Trophoblast cell (in vitro differentiated cells and primary cell): Measurements from ENCODE around the gene BFSP2.

Source experiments
- DNase-seq, 2 donors: peaks; one replicate each; pipeline ENCODE4 v3.0.0-alpha.2; 2016
- H2AFZ ChIP-seq: 2 replicates; pipeline ENCODE4 v1.6.1; 2013; ENCODE audit warnings: low read length, moderate library complexity, mild to moderate bottlenecking; ENCODE audit not compliant: insufficient read depth, poor library complexity
- H2AK5ac ChIP-seq: 2 replicates; pipeline ENCODE4 v1.6.1; 2013; ENCODE audit warnings: mild to moderate bottlenecking, low read length
- H2BK120ac ChIP-seq: 2 replicates; pipeline ENCODE4 v1.6.1; 2013; ENCODE audit warnings: low read length, mild to moderate bottlenecking, moderate library complexity; ENCODE audit not compliant: insufficient read depth, poor library complexity
- H2BK12ac ChIP-seq: 2 replicates; pipeline ENCODE4 v1.6.1; 2013; ENCODE audit warnings: mild to moderate bottlenecking, low read length, moderate library complexity
- H2BK5ac ChIP-seq: 2 replicates; pipeline ENCODE4 v1.6.1; 2013; ENCODE audit warnings: low read length, low read depth, moderate library complexity, mild to moderate bottlenecking; ENCODE audit not compliant: poor library complexity
- H3K14ac ChIP-seq: 2 replicates; pipeline ENCODE4 v1.6.1; 2013; ENCODE audit warnings: mild to moderate bottlenecking, low read length
- H3K18ac ChIP-seq: 2 replicates; pipeline ENCODE4 v1.6.1; 2013; ENCODE audit warnings: mild to moderate bottlenecking, low read length
- H3K23ac ChIP-seq: 2 replicates; pipeline ENCODE4 v1.6.1; 2013; ENCODE audit warnings: low read length
- H3K27ac ChIP-seq: 2 replicates; pipeline ENCODE4 v1.5.1; 2013; ENCODE audit warnings: low read depth, mild to moderate bottlenecking, inconsistent platforms, low read length, moderate library complexity
- H3K27me3 ChIP-seq: 2 replicates; pipeline ENCODE4 v1.6.1; 2013; ENCODE audit warnings: inconsistent platforms, mild to moderate bottlenecking, low read length, moderate library complexity; ENCODE audit not compliant: insufficient read depth
- H3K36me3 ChIP-seq, 2 experiments: 1 replicate in 1 of 2; 2 replicates in 1 of 2; pipeline ENCODE4 v1.6.1; 2013; ENCODE audit warnings: low read length in 2 of 2, mild to moderate bottlenecking in 2 of 2, moderate library complexity in 1 of 2; ENCODE audit not compliant: insufficient read depth in 2 of 2, control insufficient read depth in 1 of 2
- H3K4ac ChIP-seq: 2 replicates; pipeline ENCODE4 v1.6.1; 2013; ENCODE audit warnings: low read depth, mild to moderate bottlenecking, low read length, moderate library complexity
- H3K4me1 ChIP-seq, 2 experiments: 1 replicate in 1 of 2; 2 replicates in 1 of 2; pipeline ENCODE4 v1.6.1; 2013; ENCODE audit warnings: low read length in 2 of 2, mild to moderate bottlenecking in 2 of 2, moderate library complexity in 1 of 2; ENCODE audit not compliant: insufficient read depth in 2 of 2, control insufficient read depth in 1 of 2
- H3K4me2 ChIP-seq: 2 replicates; pipeline ENCODE4 v1.6.1; 2013; ENCODE audit warnings: inconsistent platforms, mild to moderate bottlenecking, low read length, moderate library complexity
- H3K4me3 ChIP-seq: 2 replicates; pipeline ENCODE4 v1.5.1; 2013; ENCODE audit warnings: mild to moderate bottlenecking, low read depth, low read length, inconsistent platforms
- H3K79me1 ChIP-seq: one replicate; pipeline ENCODE4 v1.6.1; 2013; ENCODE audit warnings: low read length
- H3K79me2 ChIP-seq: 2 replicates; pipeline ENCODE4 v1.6.1; 2013; ENCODE audit warnings: low read length, mild to moderate bottlenecking; ENCODE audit not compliant: control insufficient read depth, insufficient read depth, poor library complexity
- H3K9ac ChIP-seq: 2 replicates; pipeline ENCODE4 v1.6.1; 2013; ENCODE audit warnings: mild to moderate bottlenecking, low read length
- H3K9me3 ChIP-seq: 2 replicates; pipeline ENCODE4 v1.6.1; 2013; ENCODE audit warnings: low read depth, mild to moderate bottlenecking, control low read depth, inconsistent platforms, low read length; ENCODE audit not compliant: insufficient read depth
- H4K12ac ChIP-seq: 2 replicates; pipeline ENCODE4 v1.6.1; 2013; ENCODE audit warnings: low read depth, mild to moderate bottlenecking, low read length, moderate library complexity
- H4K8ac ChIP-seq: 2 replicates; pipeline ENCODE4 v1.6.1; 2013; ENCODE audit warnings: low read depth, mild to moderate bottlenecking, low read length, moderate library complexity
- H4K91ac ChIP-seq: one replicate; pipeline ENCODE4 v1.6.1; 2013; ENCODE audit warnings: low read depth, mild to moderate bottlenecking, low read length, moderate library complexity
- WGBS: extraction: QIAGEN DNeasy Blood & Tissue Kit; methylation state at CpG from one replicate; pipeline ENCODE4 v1.1.7; 2013; ENCODE audit warnings: missing lambda C conversion rate; ENCODE audit not compliant: insufficient read length, insufficient coverage; ENCODE audit errors: extremely low coverage; 5-methylcytosine and 5-hydroxymethylcytosine counted together

Gene BFSP2

GRCh38 chr3:133455960-133456359 is 56.1 kb downstream of the BFSP2 start:
- H3K9me3 ChIP-seq, result no peaks in the 10 kb centered on the region
- H3K27me3 ChIP-seq, result no peaks in the 10 kb centered on the region
- WGBS, result no CpG with 5 or more reads among the region's 2 CpGs
- no peak overlapping the region for H3K4ac ChIP-seq
- H3K27ac ChIP-seq, result peak overlapping the region; percentile 86
- peak; percentile 59 to 74 for DNase-seq
- H4K8ac ChIP-seq, result peak overlapping the region; percentile 67
- H2AK5ac ChIP-seq, result no peak overlapping the region
- H3K79me1 ChIP-seq, result peaks cover 33% of the 10 kb centered on the region
- H3K18ac ChIP-seq, result no peak overlapping the region
- peaks cover 4% of the 10 kb centered on the region for H3K79me2 ChIP-seq
- H3K14ac ChIP-seq, result no peak overlapping the region
- peak overlapping the region; percentile 95 for H2BK120ac ChIP-seq
- no peak overlapping the region for H3K23ac ChIP-seq
- H2BK12ac ChIP-seq, result peak overlapping the region; percentile 86
- no peaks in the 10 kb centered on the region for H3K36me3 ChIP-seq
- no peak overlapping the region for H4K12ac ChIP-seq
- H4K91ac ChIP-seq, result peak overlapping the region; percentile 94
- no peak overlapping the region for H3K4me3 ChIP-seq
- peaks cover 22 to 37% of the 10 kb centered on the region in 2 experiments for H3K4me1 ChIP-seq
- H2BK5ac ChIP-seq, result peak overlapping the region; percentile 92
- H3K9ac ChIP-seq, result no peak overlapping the region
- no peak overlapping the region for H2AFZ ChIP-seq
- no peak overlapping the region for H3K4me2 ChIP-seq

- WGBS, result no CpG with 5 or more reads among the region's 3 CpGs
Observed at GRCh38 chr3:133457025-133457424, 57.2 kb downstream of the BFSP2 start.

GRCh38 chr3:133457465-133458067 is 57.7 kb downstream of the BFSP2 start:
- Histone ChIP-seq H3K79me1 (peaks cover 29% of the 10 kb centered on the region), H2AK5ac (no peak overlapping the region), H3K23ac (no peak overlapping the region), H3K9me3 (no peaks in the 10 kb centered on the region), H3K27ac (no peak overlapping the region), H3K36me3 (no peaks in the 10 kb centered on the region), H3K14ac (no peak overlapping the region), H4K12ac (no peak overlapping the region), H2BK120ac (no peak overlapping the region), H3K79me2 (peaks cover 2% of the 10 kb centered on the region), H3K4ac (no peak overlapping the region), H3K4me1 (peaks cover 17 to 35% of the 10 kb centered on the region in 2 experiments), H2BK12ac (no peak overlapping the region), H4K91ac (no peak overlapping the region), H4K8ac (no peak overlapping the region), H3K27me3 (no peaks in the 10 kb centered on the region), H3K4me3 (no peak overlapping the region), H3K4me2 (no peak overlapping the region), H2AFZ (no peak overlapping the region), H3K18ac (no peak overlapping the region), H3K9ac (no peak overlapping the region), H2BK5ac (no peak overlapping the region)
- peak in 1 of 2 donors; percentile 18 for DNase-seq
- whole genome bisulfite sequencing, result no CpG with 5 or more reads among the region's 1 CpG

More at GRCh38 chr3:133457025-133457424, 57.2 kb downstream of the BFSP2 start:
- Histone ChIP-seq H3K36me3 (no peaks in the 10 kb centered on the region), H3K9me3 (no peaks in the 10 kb centered on the region), H3K4me2 (no peak overlapping the region), H3K9ac (no peak overlapping the region), H3K23ac (no peak overlapping the region), H2BK12ac (no peak overlapping the region), H3K4me1 (peaks cover 22 to 40% of the 10 kb centered on the region in 2 experiments), H3K4me3 (no peak overlapping the region), H2AFZ (no peak overlapping the region), H3K4ac (no peak overlapping the region), H2BK5ac (no peak overlapping the region), H3K27ac (peak overlapping the region; percentile 16), H4K8ac (no peak overlapping the region), H2AK5ac (no peak overlapping the region), H4K91ac (no peak overlapping the region), H4K12ac (no peak overlapping the region), H2BK120ac (peak overlapping the region; percentile 43), H3K27me3 (no peaks in the 10 kb centered on the region), H3K14ac (no peak overlapping the region), H3K79me1 (peaks cover 33% of the 10 kb centered on the region), H3K18ac (no peak overlapping the region), H3K79me2 (peaks cover 4% of the 10 kb centered on the region)
- no peak for DNase-seq

- H3K27me3 ChIP-seq, result no peaks in the 10 kb centered on the region
- H3K4ac ChIP-seq, result no peak overlapping the region
- peaks cover 2% of the 10 kb centered on the region for H3K79me2 ChIP-seq
- H2AK5ac ChIP-seq, result no peak overlapping the region
- peaks cover 21% of the 10 kb centered on the region for H3K79me1 ChIP-seq
- no peak overlapping the region for H2BK5ac ChIP-seq
- H3K27ac ChIP-seq, result no peak overlapping the region
- no peaks in the 10 kb centered on the region for H3K9me3 ChIP-seq
- H4K91ac ChIP-seq, result peak overlapping the region; percentile 0
- H3K18ac ChIP-seq, result no peak overlapping the region
- no peak overlapping the region for H2BK120ac ChIP-seq
- no peak overlapping the region for H2BK12ac ChIP-seq
- H4K8ac ChIP-seq, result no peak overlapping the region
- H3K4me3 ChIP-seq, result no peak overlapping the region
- H3K9ac ChIP-seq, result no peak overlapping the region
- no peak overlapping the region for H4K12ac ChIP-seq
- H3K36me3 ChIP-seq, result no peaks in the 10 kb centered on the region
- H3K23ac ChIP-seq, result no peak overlapping the region
- no peak overlapping the region for H3K14ac ChIP-seq
- no peak overlapping the region for H2AFZ ChIP-seq
- no peak for DNase-seq
- H3K4me2 ChIP-seq, result no peak overlapping the region
- H3K4me1 ChIP-seq, result peaks cover 15 to 32% of the 10 kb centered on the region in 2 experiments
- no CpG with 5 or more reads among the region's 6 CpGs for WGBS
Observed at GRCh38 chr3:133459400-133459799, 59.5 kb downstream of the BFSP2 start.
